DND-41 (cell line): ENCODE data around the gene TEX2.

Source experiments
- ATAC-seq: fragments of 200-7000 bp; cut with Tn5 transposase; 3 replicates; pipeline ENCODE4 v1.9.1; 2021; ENCODE audit warnings: low read depth; ENCODE audit not compliant: insufficient read depth
- DNase-seq: peaks from one replicate; pipeline ENCODE4 v3.0.0-alpha.2; 2020
- H2AFZ ChIP-seq: 2 replicates; pipeline ENCODE4 v1.6.0; 2012; ENCODE audit warnings: low read depth, low read length
- H3K27ac ChIP-seq: 2 replicates; pipeline ENCODE4 v1.5.1; 2012; ENCODE audit warnings: low read length, inconsistent platforms
- H3K27me3 ChIP-seq: fragments of 200-600 bp; sonication (generic); 2 replicates; pipeline ENCODE4 v1.6.0; 2012; ENCODE audit warnings: low read length, mild to moderate bottlenecking, inconsistent platforms; ENCODE audit not compliant: insufficient read depth, poor library complexity
- H3K36me3 ChIP-seq: 2 replicates; pipeline ENCODE4 v1.5.1; 2012; ENCODE audit warnings: low read length, inconsistent platforms; ENCODE audit not compliant: insufficient read depth
- H3K4me1 ChIP-seq: 2 replicates; pipeline ENCODE4 v1.5.1; 2012; ENCODE audit warnings: mild to moderate bottlenecking, low read length; ENCODE audit not compliant: insufficient read depth
- H3K4me2 ChIP-seq: 2 replicates; pipeline ENCODE4 v1.6.0; 2012; ENCODE audit warnings: mild to moderate bottlenecking, moderate library complexity, low read length, inconsistent platforms; ENCODE audit not compliant: insufficient read depth
- H3K4me3 ChIP-seq, 2 experiments: fragments of 200-600 bp in 1 of 2; shearing (Covaris generic) in 1 of 2; 2 replicates each; pipeline ENCODE4 v1.5.1; 2012 to 2016; ENCODE audit warnings: inconsistent platforms in 2 of 2, low read length in 2 of 2, mild to moderate bottlenecking in 2 of 2, low read depth in 1 of 2, moderate library complexity in 1 of 2
- H3K79me2 ChIP-seq: 2 replicates; pipeline ENCODE4 v1.6.0; 2012; ENCODE audit warnings: low read length, inconsistent platforms; ENCODE audit not compliant: insufficient read depth
- H3K9ac ChIP-seq: 2 replicates; pipeline ENCODE4 v1.6.0; 2012; ENCODE audit warnings: low read depth, mild to moderate bottlenecking, inconsistent platforms, low read length, moderate library complexity
- H3K9me3 ChIP-seq: 2 replicates; pipeline ENCODE4 v1.5.1; 2012; ENCODE audit warnings: low read length, moderate library complexity, mild to moderate bottlenecking, inconsistent platforms; ENCODE audit not compliant: insufficient read depth, severe bottlenecking
- H4K20me1 ChIP-seq: 2 replicates; pipeline ENCODE4 v1.6.0; 2012; ENCODE audit warnings: low read length; ENCODE audit not compliant: insufficient read depth
- CTCF ChIP-seq: IDR thresholded peaks from 2 replicates; pipeline ENCODE4 v1.5.1; 2012; ENCODE audit warnings: borderline replicate concordance, low read length, moderate library complexity, mild to moderate bottlenecking; ENCODE audit not compliant: poor library complexity, severe bottlenecking; ENCODE audit errors: extremely low read depth
- EZH2 ChIP-seq: IDR thresholded peaks from 3 replicates; pipeline ENCODE4 v1.6.1; 2012; ENCODE audit warnings: borderline replicate concordance, low read depth, mild to moderate bottlenecking, moderate library complexity, low read length, inconsistent platforms; ENCODE audit not compliant: severe bottlenecking

Gene TEX2

DNA sequence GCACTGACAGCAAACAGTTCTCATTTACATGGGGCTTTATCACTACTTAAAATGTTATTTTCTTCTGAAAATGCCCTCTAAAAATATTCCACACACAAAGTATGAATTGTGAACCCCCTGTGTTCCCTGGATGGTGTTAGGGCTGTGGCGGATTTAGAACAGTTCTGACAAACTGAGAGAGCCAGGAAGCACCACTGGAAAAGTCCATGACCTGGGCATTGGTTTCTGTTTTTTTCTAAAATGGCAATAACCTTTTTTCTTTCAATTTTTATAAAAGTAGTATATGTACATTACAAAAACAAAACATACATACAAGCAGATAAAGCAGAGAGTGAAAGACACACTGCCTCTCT, 112.1 kb downstream of the TEX2 start:
- Histone ChIP-seq H3K4me1 (peaks cover 12% of the 10 kb centered on the region), H3K27ac (no peak overlapping the region), H4K20me1 (0 out of 2 replicates have a peak, but pooled peaks cover 5% of the 10 kb centered on the region), H3K27me3 (no peaks in the 10 kb centered on the region), H3K9me3 (no peaks in the 10 kb centered on the region), H2AFZ (no peak overlapping the region), H3K4me3 (no peak overlapping the region), H3K79me2 (peaks cover 15% of the 10 kb centered on the region), H3K36me3 (peaks cover 45% of the 10 kb centered on the region), H3K4me2 (no peak overlapping the region), H3K9ac (no peak overlapping the region)
- TF ChIP-seq CTCF: no peak
- no peak for TF ChIP-seq EZH2
- DNase-seq (no peak), ATAC-seq (no peak)

DNA sequence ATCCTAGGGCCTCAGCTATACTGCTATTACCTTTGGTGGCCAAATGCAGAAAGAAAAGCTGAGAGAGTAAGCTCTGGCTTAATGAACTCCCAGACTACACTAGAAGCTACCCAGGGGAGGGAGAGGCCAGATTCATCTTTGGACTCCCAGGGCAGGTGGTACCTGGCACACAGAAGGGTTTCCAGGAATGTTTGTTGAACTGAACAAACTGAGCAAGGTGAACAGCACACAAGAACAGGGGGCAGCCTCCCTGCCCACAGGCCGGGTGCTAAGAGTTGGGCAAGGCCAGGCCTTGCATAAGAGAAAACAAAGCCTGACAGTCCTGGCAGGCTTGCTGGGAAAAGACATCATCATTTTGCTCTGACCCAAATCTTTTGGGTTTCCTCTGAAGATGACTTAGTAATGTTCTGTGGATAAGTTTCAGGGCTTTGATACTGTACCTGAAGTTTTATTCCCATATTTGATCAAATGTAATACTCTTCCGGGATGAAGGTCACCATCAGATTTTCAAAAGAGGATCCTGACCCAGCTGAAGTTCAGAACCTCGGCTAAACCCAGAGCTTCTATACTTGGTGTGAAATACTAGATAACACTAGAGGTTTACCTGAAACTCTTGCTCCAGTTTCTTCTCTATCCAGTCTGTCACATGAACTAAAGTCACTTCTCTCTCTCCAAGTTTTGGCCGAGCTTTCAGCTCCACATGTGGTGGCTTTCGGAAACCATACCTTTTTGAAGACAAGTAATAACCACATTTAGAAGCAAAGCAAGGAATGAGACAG, 112.6 kb downstream of the TEX2 start:
- H2AFZ ChIP-seq: no peak overlapping the region
- peaks cover 45% of the 10 kb centered on the region for H3K36me3 ChIP-seq
- DNase-seq: no peak
- H3K27ac ChIP-seq: no peak overlapping the region
- H3K79me2 ChIP-seq: peaks cover 17% of the 10 kb centered on the region
- no peaks in the 10 kb centered on the region for H3K9me3 ChIP-seq
- no peaks in the 10 kb centered on the region for H3K27me3 ChIP-seq
- no peak overlapping the region for H3K4me2 ChIP-seq
- no peak overlapping the region for H3K4me3 ChIP-seq
- no peak overlapping the region for H3K9ac ChIP-seq
- no peak for TF ChIP-seq EZH2
- no peak for TF ChIP-seq CTCF
- ATAC-seq: no peak
- H3K4me1 ChIP-seq: peaks cover 12% of the 10 kb centered on the region
- H4K20me1 ChIP-seq: 0 out of 2 replicates have a peak, but pooled peaks cover 5% of the 10 kb centered on the region

DNA sequence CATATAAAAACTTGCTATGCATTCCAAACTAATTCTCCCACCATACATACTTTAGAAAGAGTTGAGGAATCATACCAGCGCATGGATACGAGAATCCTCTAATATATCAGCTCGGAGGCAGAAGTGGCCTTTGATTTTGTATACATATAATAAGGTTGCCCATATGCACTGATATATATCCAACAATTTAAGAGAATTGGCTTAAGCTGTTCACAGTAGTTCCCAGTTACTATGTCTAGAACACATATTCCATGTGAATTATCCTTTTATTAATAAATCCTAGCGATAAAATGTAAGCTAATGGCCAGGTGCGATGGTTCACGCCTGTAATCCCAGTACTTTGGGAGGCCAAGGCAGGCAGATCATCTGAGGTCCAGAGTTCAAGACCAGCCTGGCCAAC, 113.9 kb downstream of the TEX2 start:
- no peaks in the 10 kb centered on the region for H3K9me3 ChIP-seq
- peaks cover 20% of the 10 kb centered on the region for H3K4me1 ChIP-seq
- TF ChIP-seq EZH2 (no peak), CTCF (no peak)
- 0 out of 2 replicates have a peak, but pooled peaks cover 5% of the 10 kb centered on the region for H4K20me1 ChIP-seq
- H3K4me3 ChIP-seq: no peak overlapping the region
- no peak overlapping the region for H3K27ac ChIP-seq
- H3K79me2 ChIP-seq: peaks cover 17% of the 10 kb centered on the region
- H3K27me3 ChIP-seq: no peaks in the 10 kb centered on the region
- no peak overlapping the region for H3K4me2 ChIP-seq
- DNase-seq (no peak), ATAC-seq (no peak)
- no peak overlapping the region for H2AFZ ChIP-seq
- peaks cover 45% of the 10 kb centered on the region for H3K36me3 ChIP-seq
- no peak overlapping the region for H3K9ac ChIP-seq

DNA sequence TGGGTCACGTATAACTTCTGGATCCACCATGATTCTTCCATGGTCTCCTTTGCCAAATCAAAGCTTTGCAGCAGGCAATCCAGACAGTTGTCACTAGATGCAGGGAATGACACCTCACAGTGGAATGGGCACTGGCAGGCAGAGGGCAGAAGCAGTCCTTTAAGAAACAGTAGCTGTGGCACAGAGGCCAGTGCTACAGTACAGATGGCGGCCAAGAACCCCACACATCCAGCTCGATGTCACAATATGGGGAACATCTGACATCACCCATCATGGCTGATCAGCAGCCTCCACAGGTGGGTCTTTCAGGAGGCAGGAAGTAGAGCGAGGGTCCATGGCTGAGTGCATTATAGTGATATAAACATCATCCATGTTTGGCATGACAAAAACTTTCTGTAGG, 114.4 kb downstream of the TEX2 start:
- H3K9me3 ChIP-seq: no peaks in the 10 kb centered on the region
- H2AFZ ChIP-seq: no peak overlapping the region
- H3K4me3 ChIP-seq: no peak overlapping the region
- no peak overlapping the region for H3K4me2 ChIP-seq
- peak overlapping the region; percentile 19; the same call in 1 of the 2 replicates for H3K27ac ChIP-seq
- H3K27me3 ChIP-seq: no peaks in the 10 kb centered on the region
- peaks cover 17% of the 10 kb centered on the region for H3K79me2 ChIP-seq
- DNase-seq: peak; percentile 19
- no peak overlapping the region for H3K9ac ChIP-seq
- peaks cover 42% of the 10 kb centered on the region for H3K36me3 ChIP-seq
- no peak for ATAC-seq
- TF ChIP-seq CTCF (peak; percentile 28), EZH2 (no peak)
- peaks cover 20% of the 10 kb centered on the region for H3K4me1 ChIP-seq
- H4K20me1 ChIP-seq: 0 out of 2 replicates have a peak, but pooled peaks cover 5% of the 10 kb centered on the region
